Measurements from ENCODE around the gene TNK2.

DNA sequence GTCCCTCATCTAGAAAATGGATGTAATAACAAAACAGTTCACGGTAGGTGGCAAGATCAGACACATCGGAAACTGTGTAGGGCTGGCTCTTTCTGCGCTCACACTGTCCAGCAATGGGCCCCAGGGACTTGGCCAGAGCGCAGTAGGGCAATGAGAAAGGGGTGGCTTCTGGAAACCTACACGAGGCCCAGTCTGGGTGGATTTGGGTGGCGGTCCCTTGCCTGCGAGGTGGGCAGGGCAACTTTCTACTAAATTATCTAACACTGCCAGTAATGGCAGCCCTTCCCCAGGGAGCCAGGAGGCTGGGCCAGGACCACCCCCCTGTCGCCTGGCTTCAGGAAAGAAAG is 2.1 kb upstream of the TNK2 start:
- TF ChIP-seq EZH2phosphoT487 (IDR thresholded peaks at IDR 0.05; ENCODE audit: insufficient read depth, low read depth) (no peak), EZH2 (IDR thresholded peaks at IDR 0.05; ENCODE audit: insufficient read depth, poor library complexity, severe bottlenecking) (no peak)

Measured in GM23248 (cell line).